ENCODE results near the gene RPS27A.
A peak's percentile ranks its signal among the peaks of the same experiment; 100 is the strongest.
"Not testable (repeated sequence)": the region's sequence is repeated elsewhere in the genome, so short reads cannot be mapped to it uniquely, and the experiment has no call there.

Gene RPS27A

GRCh38 chr2:55239656-55240222 lies 7.3 kb downstream of the RPS27A start:
- Histone ChIP-seq H3K36me3 (ENCODE audit: control insufficient read depth, insufficient read depth, low read length) (peaks cover 51% of the 10 kb centered on the region), H3K27ac (ENCODE audit: low read depth, low read length, severe bottlenecking) (no peak overlapping the region), H3K4me1 (ENCODE audit: control insufficient read depth, insufficient read depth, low read length, poor library complexity, severe bottlenecking) (peaks cover 6% of the 10 kb centered on the region), H3K4me3 (ENCODE audit: extremely low read depth, insufficient read depth, low read length, poor library complexity, severe bottlenecking) (no peak overlapping the region), H3K9me3 (ENCODE audit: control insufficient read depth, low read length) (no peaks in the 10 kb centered on the region)
- WGBS, 2 experiments (ENCODE audit: insufficient coverage in 2 of 2): no CpG with 5 or more reads among the region's 4 CpGs

- WGBS, 2 experiments (ENCODE audit: insufficient coverage in 2 of 2): 96 to 98% methylated on average over 7 to 8 of the region's 8 CpGs
Observed at GRCh38 chr2:55241582-55241981, 9.1 kb downstream of the RPS27A start.

GRCh38 chr2:55242617-55243016 lies 10.1 kb downstream of the RPS27A start:
- Histone ChIP-seq H3K4me1 (ENCODE audit: control insufficient read depth, insufficient read depth, low read length, poor library complexity, severe bottlenecking) (no peaks in the 10 kb centered on the region), H3K27ac (ENCODE audit: low read depth, low read length, severe bottlenecking) (no peak overlapping the region), H3K9me3 (ENCODE audit: control insufficient read depth, low read length) (no peaks in the 10 kb centered on the region), H3K4me3 (ENCODE audit: extremely low read depth, insufficient read depth, low read length, poor library complexity, severe bottlenecking) (no peak overlapping the region), H3K36me3 (ENCODE audit: control insufficient read depth, insufficient read depth, low read length) (peaks cover 49% of the 10 kb centered on the region)
- no CpG with 5 or more reads among the region's 1 CpG for WGBS, 2 experiments (ENCODE audit: insufficient coverage in 2 of 2)

More at GRCh38 chr2:55241582-55241981, 9.1 kb downstream of the RPS27A start:
- H3K27ac ChIP-seq (ENCODE audit: low read depth, low read length, severe bottlenecking); H3K9me3 ChIP-seq (ENCODE audit: control insufficient read depth, low read length); H3K4me3 ChIP-seq (ENCODE audit: extremely low read depth, insufficient read depth, low read length, poor library complexity, severe bottlenecking); H3K4me1 ChIP-seq (ENCODE audit: control insufficient read depth, insufficient read depth, low read length, poor library complexity, severe bottlenecking): not testable (repeated sequence)
- H3K36me3 ChIP-seq (ENCODE audit: control insufficient read depth, insufficient read depth, low read length): peaks cover 41% of the 10 kb centered on the region

- WGBS, 2 experiments (ENCODE audit: insufficient coverage in 2 of 2): 93 to 94% methylated on average over 3 of the region's 5 CpGs
- peaks cover 53% of the 10 kb centered on the region for H3K36me3 ChIP-seq (ENCODE audit: control insufficient read depth, insufficient read depth, low read length)
- H3K27ac ChIP-seq (ENCODE audit: low read depth, low read length, severe bottlenecking): no peak overlapping the region
- no peak overlapping the region for H3K4me3 ChIP-seq (ENCODE audit: extremely low read depth, insufficient read depth, low read length, poor library complexity, severe bottlenecking)
- H3K4me1 ChIP-seq (ENCODE audit: control insufficient read depth, insufficient read depth, low read length, poor library complexity, severe bottlenecking): no peaks in the 10 kb centered on the region
- H3K9me3 ChIP-seq (ENCODE audit: control insufficient read depth, low read length): no peaks in the 10 kb centered on the region
Observed at GRCh38 chr2:55245411-55245810, 12.9 kb downstream of the RPS27A start.

- peaks cover 50% of the 10 kb centered on the region for H3K36me3 ChIP-seq (ENCODE audit: control insufficient read depth, insufficient read depth, low read length)
Observed at GRCh38 chr2:55247025-55247424, 14.5 kb downstream of the RPS27A start.

GRCh38 chr2:55252832-55253231 lies 20.3 kb downstream of the RPS27A start:
- H3K4me3 ChIP-seq (ENCODE audit: extremely low read depth, insufficient read depth, low read length, poor library complexity, severe bottlenecking): no peak overlapping the region
- 80% methylated on average over 1 of the region's 3 CpGs; no CpG with 5 or more reads in 1 of the 2 experiments for WGBS, 2 experiments (ENCODE audit: insufficient coverage in 2 of 2)
- H3K4me1 ChIP-seq (ENCODE audit: control insufficient read depth, insufficient read depth, low read length, poor library complexity, severe bottlenecking): no peaks in the 10 kb centered on the region
- H3K9me3 ChIP-seq (ENCODE audit: control insufficient read depth, low read length): no peaks in the 10 kb centered on the region
- H3K27ac ChIP-seq (ENCODE audit: low read depth, low read length, severe bottlenecking): no peak overlapping the region
- peaks cover 42% of the 10 kb centered on the region for H3K36me3 ChIP-seq (ENCODE audit: control insufficient read depth, insufficient read depth, low read length)

More at GRCh38 chr2:55247025-55247424, 14.5 kb downstream of the RPS27A start:
- no peak overlapping the region for H3K27ac ChIP-seq (ENCODE audit: low read depth, low read length, severe bottlenecking)
- WGBS, 2 experiments (ENCODE audit: insufficient coverage in 2 of 2): 71 to 100% methylated on average over 1 to 5 of the region's 5 CpGs
- H3K9me3 ChIP-seq (ENCODE audit: control insufficient read depth, low read length): no peaks in the 10 kb centered on the region
- no peak overlapping the region for H3K4me3 ChIP-seq (ENCODE audit: extremely low read depth, insufficient read depth, low read length, poor library complexity, severe bottlenecking)
- H3K4me1 ChIP-seq (ENCODE audit: control insufficient read depth, insufficient read depth, low read length, poor library complexity, severe bottlenecking): no peaks in the 10 kb centered on the region

- not testable (repeated sequence) for H3K27ac ChIP-seq (ENCODE audit: low read depth, low read length, severe bottlenecking); H3K4me1 ChIP-seq (ENCODE audit: control insufficient read depth, insufficient read depth, low read length, poor library complexity, severe bottlenecking); H3K9me3 ChIP-seq (ENCODE audit: control insufficient read depth, low read length); H3K4me3 ChIP-seq (ENCODE audit: extremely low read depth, insufficient read depth, low read length, poor library complexity, severe bottlenecking)
- WGBS, 2 experiments (ENCODE audit: insufficient coverage in 2 of 2): no CpG with 5 or more reads among the region's 3 CpGs
- peaks cover 53% of the 10 kb centered on the region for H3K36me3 ChIP-seq (ENCODE audit: control insufficient read depth, insufficient read depth, low read length)
Observed at GRCh38 chr2:55259586-55259985, 27.1 kb downstream of the RPS27A start.

GRCh38 chr2:55268288-55268906 lies 35.9 kb downstream of the RPS27A start:
- peak overlapping the region; percentile 77 for H3K27ac ChIP-seq (ENCODE audit: low read depth, low read length, severe bottlenecking)
- 10 to 24% methylated on average over 11 to 13 of the region's 13 CpGs for WGBS, 2 experiments (ENCODE audit: insufficient coverage in 2 of 2)
- peaks cover 20% of the 10 kb centered on the region for H3K36me3 ChIP-seq (ENCODE audit: control insufficient read depth, insufficient read depth, low read length)
- H3K4me3 ChIP-seq (ENCODE audit: extremely low read depth, insufficient read depth, low read length, poor library complexity, severe bottlenecking): peak overlapping the region; percentile 84
- no peaks in the 10 kb centered on the region for H3K9me3 ChIP-seq (ENCODE audit: control insufficient read depth, low read length)
- peaks cover 4% of the 10 kb centered on the region for H3K4me1 ChIP-seq (ENCODE audit: control insufficient read depth, insufficient read depth, low read length, poor library complexity, severe bottlenecking)

GRCh38 chr2:55268907-55269644 lies 36.6 kb downstream of the RPS27A start, which contains the start of gene MTIF2:
TSS of gene MTIF2 (minus strand) at chr2:55269231. CDS start at chr2:55263858, 5,373 bp downstream.
- whole genome bisulfite sequencing, 2 experiments (ENCODE audit: insufficient coverage in 2 of 2): 0 to 1% methylated on average over 32 to 39 of the region's 43 CpGs

GRCh38 chr2:55269645-55269990 lies 37.1 kb downstream of the RPS27A start:
- Histone ChIP-seq H3K27ac (ENCODE audit: low read depth, low read length, severe bottlenecking) (peak overlapping the region; percentile 77), H3K4me1 (ENCODE audit: control insufficient read depth, insufficient read depth, low read length, poor library complexity, severe bottlenecking) (peaks cover 4% of the 10 kb centered on the region), H3K4me3 (ENCODE audit: extremely low read depth, insufficient read depth, low read length, poor library complexity, severe bottlenecking) (peak overlapping the region; percentile 84), H3K9me3 (ENCODE audit: control insufficient read depth, low read length) (no peaks in the 10 kb centered on the region), H3K36me3 (ENCODE audit: control insufficient read depth, insufficient read depth, low read length) (peaks cover 14% of the 10 kb centered on the region)
- WGBS, 2 experiments (ENCODE audit: insufficient coverage in 2 of 2): 76 to 90% methylated on average over 6 to 7 of the region's 7 CpGs

More at GRCh38 chr2:55268907-55269644, 36.6 kb downstream of the RPS27A start, which contains the start of gene MTIF2:
- Histone ChIP-seq H3K4me1 (ENCODE audit: control insufficient read depth, insufficient read depth, low read length, poor library complexity, severe bottlenecking) (peaks cover 4% of the 10 kb centered on the region), H3K9me3 (ENCODE audit: control insufficient read depth, low read length) (no peaks in the 10 kb centered on the region), H3K27ac (ENCODE audit: low read depth, low read length, severe bottlenecking) (peak within 1 kb of the TSS; percentile 77), H3K36me3 (ENCODE audit: control insufficient read depth, insufficient read depth, low read length) (peaks cover 14% of the 10 kb centered on the region), H3K4me3 (ENCODE audit: extremely low read depth, insufficient read depth, low read length, poor library complexity, severe bottlenecking) (peak within 1 kb of the TSS; percentile 84)
